Umbilical cord (tissue), 2 donors: ENCODE results near the gene CLIP3. TPM values are rescaled to one million over a fixed set of nuclear protein-coding genes. Genes with fewer than 3 reads are reported as not detected.
"Not testable (repeated sequence)": the region's sequence is repeated elsewhere in the genome, so short reads cannot be mapped to it uniquely, and the experiment has no call there.

ENCODE experiments used
- DNase-seq: peaks from one replicate; pipeline ENCODE4 v3.0.0-alpha.2; 2015; ENCODE audit warnings: low spot score
- total RNA-seq: library from RNA; depleted of rRNA; stranded (reverse); fragments of >200 nt; gene quantifications from one replicate; pipeline ENCODE4 v1.2.3, GENCODE V29; 2014; ENCODE audit warnings: low replicate concordance; ENCODE audit not compliant: insufficient read depth

CLIP3 gene
- total RNA-seq: 3.9 TPM

DNA sequence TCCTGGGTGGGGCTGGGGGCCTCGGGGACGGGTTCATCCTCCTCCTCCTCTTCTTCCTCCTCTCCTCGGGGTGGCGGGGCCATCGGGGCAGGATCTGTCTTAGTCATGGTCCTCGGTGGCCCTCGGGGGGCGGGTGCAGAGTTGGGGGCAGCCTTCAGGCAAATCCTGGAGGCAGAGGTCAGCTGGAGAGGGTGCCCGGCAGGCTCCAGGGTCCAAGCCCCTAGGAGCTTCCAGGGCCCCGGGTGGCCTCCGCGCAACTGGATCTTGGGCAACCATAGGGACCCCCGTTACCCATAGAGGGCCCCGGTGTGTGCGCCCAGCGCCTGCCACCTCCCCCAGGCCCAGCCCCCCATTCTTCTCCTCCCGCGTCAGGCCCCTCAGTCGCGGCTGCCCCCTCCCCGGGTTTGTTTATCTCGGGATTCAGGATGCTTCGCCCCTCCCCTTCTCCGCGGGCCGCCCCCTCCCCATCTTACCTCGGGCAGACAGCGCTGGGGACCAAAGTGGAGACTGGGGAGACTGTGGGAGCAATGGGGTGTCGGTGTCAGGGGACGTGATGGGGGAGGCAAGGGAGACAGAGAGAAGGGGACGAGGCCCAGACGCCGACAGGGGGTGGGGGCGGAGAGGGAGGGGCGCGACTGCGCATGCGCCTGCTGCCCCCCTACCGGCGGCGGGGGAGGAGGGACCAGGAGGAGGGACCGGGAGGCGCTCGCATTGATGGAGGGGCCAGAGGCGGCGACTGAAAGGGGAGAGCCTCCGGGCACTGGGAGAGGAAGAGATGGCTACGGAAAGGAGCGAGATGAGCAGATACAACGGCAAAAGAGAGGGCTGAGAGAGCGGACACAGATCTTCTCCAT, at the start of gene CLIP3:
CLIP3 (minus strand) TSS at position 623 of the 854 bp plus-strand sequence; CDS start at position 107, 516 bp downstream.
- DNase-seq: peak; percentile 83

DNA sequence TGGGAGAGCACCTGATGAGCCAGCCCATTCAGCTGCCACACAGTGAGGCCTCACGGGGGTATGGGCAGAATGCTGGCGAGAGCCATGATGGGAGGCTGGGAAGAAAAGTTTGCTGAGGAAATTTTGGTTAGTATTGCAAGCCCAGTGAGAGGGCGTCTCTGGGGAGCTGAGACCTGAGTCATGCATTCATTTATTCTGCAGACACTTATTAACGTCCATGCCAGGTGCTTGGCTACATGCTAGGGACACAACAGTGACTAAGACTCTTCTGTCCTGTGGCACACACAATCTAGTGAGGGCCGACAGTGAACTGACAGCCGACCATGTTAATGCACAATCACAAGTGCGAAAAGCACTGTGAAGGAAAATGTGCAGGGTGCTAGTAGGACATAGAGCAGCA, 49.2 kb upstream of the CLIP3 start:
- DNase-seq: no peak

- DNase-seq: no peak
These were observed 48.7 kb upstream of the CLIP3 start for GRCh38 chr19:36081385-36081784.

GRCh38 chr19:36079389-36079945, 46.8 kb upstream of the CLIP3 start:
- DNase-seq: no peak

DNA sequence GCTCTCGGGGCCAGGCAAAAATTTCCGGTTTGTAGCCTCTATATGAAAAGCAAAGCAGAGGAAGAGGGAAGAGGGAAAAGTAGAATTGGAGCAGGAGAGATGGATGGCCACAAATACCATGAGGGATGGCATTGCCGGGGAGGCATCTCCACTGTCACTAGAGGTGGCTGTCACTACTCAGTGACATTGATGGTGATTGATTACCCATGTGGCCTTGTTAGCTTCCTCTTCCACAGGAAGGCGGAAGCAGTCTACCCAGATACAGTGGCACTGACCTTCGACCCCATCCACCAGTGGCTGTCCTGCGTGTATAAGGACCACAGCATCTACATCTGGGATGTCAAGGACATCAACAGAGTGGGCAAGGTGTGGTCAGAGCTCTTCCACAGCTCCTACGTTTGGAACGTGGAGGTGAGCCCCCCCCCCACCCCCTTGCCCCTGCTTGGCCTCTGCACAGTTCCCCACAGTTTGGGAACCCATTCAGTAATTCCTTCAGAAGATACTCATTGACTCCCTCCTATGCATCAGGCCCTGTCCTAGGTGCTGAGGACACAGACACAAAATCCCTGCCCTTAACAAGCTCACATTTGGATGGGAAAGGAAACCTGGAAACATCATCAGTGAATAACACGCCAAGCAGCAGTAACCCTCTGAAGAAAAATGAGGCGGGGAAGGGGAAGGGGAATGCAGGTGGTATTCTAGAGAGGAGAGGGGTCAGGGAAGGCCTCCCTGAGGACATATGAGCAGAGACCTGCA, 40.6 kb upstream of the CLIP3 start:
- no peak for DNase-seq

DNA sequence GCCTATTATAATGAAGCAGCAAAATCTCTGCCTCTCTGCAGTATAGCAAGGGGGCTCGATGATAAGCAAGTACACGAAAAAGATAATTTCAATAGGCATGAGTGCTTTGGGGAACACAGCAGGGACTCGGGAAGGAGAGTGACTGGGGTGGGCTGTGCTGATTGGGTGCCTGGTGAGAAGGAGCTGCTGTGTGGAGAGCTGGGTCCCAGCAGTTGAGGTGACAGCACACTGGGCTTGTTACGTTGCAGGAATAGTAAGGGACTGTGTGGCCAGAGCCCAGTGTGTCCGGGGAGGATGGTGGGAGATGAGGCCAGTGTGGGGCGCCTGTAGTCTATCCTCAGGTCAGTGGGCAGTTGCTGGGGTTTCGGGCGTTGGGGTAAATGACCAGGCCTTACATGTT, 39.4 kb upstream of the CLIP3 start:
- DNase-seq: no peak

GRCh38 chr19:36068810-36069499, 36.3 kb upstream of the CLIP3 start:
- DNase-seq: not testable (repeated sequence)

DNA sequence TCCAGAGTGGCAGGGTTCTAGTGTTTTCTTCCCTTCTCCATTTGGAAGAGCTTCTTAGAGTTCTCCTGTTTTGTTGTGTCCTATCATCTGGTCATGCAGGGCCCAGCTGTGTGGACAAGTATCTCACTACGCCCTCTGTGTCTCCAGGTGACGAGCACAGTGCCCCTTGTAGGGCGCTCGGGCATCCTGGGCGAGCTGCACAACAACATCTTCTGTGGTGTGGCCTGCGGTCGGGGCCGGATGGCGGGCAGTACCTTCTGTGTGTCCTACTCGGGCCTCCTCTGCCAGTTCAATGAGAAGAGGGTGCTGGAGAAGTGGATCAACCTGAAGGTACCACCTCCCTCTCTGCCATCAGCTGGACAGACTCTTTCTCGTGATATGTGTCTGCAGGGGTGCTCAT, 35.0 kb upstream of the CLIP3 start:
- DNase-seq: no peak

GRCh38 chr19:36064826-36065225, 32.2 kb upstream of the CLIP3 start:
- DNase-seq: no peak

- DNase-seq: no peak
These were observed 28.7 kb upstream of the CLIP3 start for GRCh38 chr19:36061367-36061766.

GRCh38 chr19:36060430-36060829, 27.8 kb upstream of the CLIP3 start:
- DNase-seq: no peak

- no peak for DNase-seq
These were observed 26.7 kb upstream of the CLIP3 start for GRCh38 chr19:36059180-36059910.

GRCh38 chr19:36058481-36059179, 26.0 kb upstream of the CLIP3 start:
- no peak for DNase-seq

DNA sequence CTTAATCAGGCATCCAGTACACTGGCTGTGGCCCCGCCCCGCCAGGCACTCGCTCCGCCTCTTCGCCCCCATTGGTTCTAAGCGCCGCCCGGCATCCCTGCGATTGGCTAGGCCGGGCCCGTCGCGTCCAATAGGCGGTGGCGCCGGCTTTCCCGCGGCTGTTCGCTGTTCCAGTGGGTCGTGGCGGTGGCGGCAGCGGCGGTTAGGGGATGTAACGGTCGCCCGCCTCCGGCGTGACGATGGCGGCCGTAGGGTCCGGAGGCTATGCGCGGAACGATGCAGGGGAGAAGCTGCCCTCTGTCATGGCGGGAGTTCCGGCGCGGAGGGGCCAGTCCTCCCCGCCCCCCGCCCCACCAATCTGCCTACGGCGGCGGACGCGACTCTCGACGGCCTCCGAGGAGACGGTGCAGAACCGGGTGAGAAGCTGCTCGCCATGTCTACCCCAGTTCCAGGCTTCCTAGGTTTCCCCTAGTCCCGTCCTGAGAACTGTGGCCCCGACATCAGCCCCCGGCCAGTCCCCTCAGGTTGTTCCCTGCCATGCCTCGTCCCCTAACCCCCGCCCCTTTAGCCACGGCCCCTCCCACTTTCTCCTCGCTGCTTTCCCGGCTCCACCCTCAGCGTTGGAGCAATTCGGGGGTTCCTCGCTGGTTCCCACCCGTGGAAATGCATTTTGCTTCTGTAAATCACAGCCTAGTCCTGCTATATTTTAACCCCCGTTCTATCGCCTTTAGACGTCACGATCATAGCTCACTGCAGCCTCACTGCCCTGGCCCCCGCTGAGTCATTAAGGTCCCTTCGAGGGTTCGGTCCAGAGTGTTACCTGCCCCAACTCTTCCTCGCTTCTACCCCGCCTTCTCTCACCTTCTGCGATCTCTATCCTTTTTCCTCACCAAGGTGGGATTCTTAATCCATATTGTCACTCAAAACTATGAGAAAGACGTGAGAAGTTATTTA, 22.3 kb upstream of the CLIP3 start, which contains the start of gene WDR62:
WDR62 (plus strand) TSS at position 165 of the 954 bp plus-strand sequence; CDS start at position 240, 75 bp downstream.
- peak; percentile 97 for DNase-seq

GRCh38 chr19:36054119-36054732, 21.6 kb upstream of the CLIP3 start, which contains the start of gene THAP8:
TSS of gene THAP8 (minus strand) at chr19:36054285. CDS start at chr19:36054217, 68 bp downstream.
- peak; percentile 100 for DNase-seq

DNA sequence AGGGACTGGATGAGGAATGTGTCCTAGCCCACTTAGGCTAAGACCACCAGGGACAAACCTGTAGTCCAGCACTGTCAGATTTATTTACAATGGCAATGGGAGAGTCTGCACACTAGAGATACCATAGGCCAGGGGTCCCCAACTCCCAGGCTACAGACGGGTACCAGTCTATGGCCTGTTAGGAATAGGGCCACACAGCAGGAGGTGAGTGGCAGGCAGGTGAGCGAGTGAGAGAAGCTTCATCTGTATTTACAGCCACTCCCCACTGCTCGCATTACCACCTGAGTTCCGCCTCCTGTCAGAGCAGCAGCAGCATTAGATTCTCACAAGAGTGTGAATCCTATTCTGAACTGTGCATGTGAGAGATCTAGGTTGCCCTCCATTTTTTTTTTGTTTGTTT, 19.0 kb upstream of the CLIP3 start:
- no peak for DNase-seq

GRCh38 chr19:36051236-36051635, 18.6 kb upstream of the CLIP3 start:
- DNase-seq: no peak

GRCh38 chr19:36049080-36049698, 16.5 kb upstream of the CLIP3 start:
- DNase-seq: no peak
